HEK293 (cell line): ENCODE results near the gene C4orf50.

Experiments
- CTCF ChIA-PET: fragments of 350-600 bp; formaldehyde crosslinking; extraction: SDS; loops from one replicate; lab custom pipeline; 2021; ENCODE audit warnings: antibody characterized with exemption; lab: Yijun Ruan, JAX
- POLR2A ChIA-PET: fragments of 300-600 bp; formaldehyde crosslinking; extraction: SDS; loops from one replicate; lab custom pipeline; 2020; ENCODE audit warnings: antibody characterized with exemption, inconsistent platforms; lab: Yijun Ruan, JAX
- H3K27ac ChIP-seq: fragments of 200-500 bp; sonication (Bioruptor generic); 2 replicates; pipeline ENCODE4 v1.5.1; 2014; ENCODE audit warnings: low read depth, low read length, control low read depth, inconsistent platforms; ENCODE audit errors: extremely low read depth
- H3K36me3 ChIP-seq, 2 experiments: fragments of 200-500 bp in 1 of 2; sonication (Bioruptor generic) in 1 of 2; 1 replicate in 1 of 2; 2 replicates in 1 of 2; pipeline ENCODE4 v1.5.1; 2014 to 2017; ENCODE audit warnings: inconsistent platforms in 2 of 2, low read length in 2 of 2; ENCODE audit not compliant: control insufficient read depth in 2 of 2, insufficient read depth in 1 of 2
- H3K4me1 ChIP-seq: fragments of 200-500 bp; sonication (Bioruptor generic); 2 replicates; pipeline ENCODE4 v1.5.1; 2014; ENCODE audit warnings: mild to moderate bottlenecking, low read length, inconsistent platforms; ENCODE audit not compliant: control insufficient read depth, insufficient read depth
- H3K4me3 ChIP-seq: 2 replicates; pipeline ENCODE4 v1.5.1; 2011; ENCODE audit warnings: low read depth, mild to moderate bottlenecking, control low read depth, low read length, moderate library complexity
- H3K9me3 ChIP-seq: fragments of 200-500 bp; sonication (Bioruptor generic); 2 replicates; pipeline ENCODE4 v1.5.1; 2014; ENCODE audit warnings: low read depth, low read length, inconsistent platforms; ENCODE audit not compliant: control insufficient read depth, insufficient read depth
- GLIS1 ChIP-seq: fragments of 450-650 bp; formaldehyde crosslinking; IDR thresholded peaks from 2 replicates; pipeline ENCODE4 v1.5.1; 2016; ENCODE audit warnings: missing biosample characterization, missing genetic modification characterization
- GLIS2 ChIP-seq: fragments of 450-650 bp; formaldehyde crosslinking; IDR thresholded peaks from 2 replicates; pipeline ENCODE4 v1.5.1; 2016; ENCODE audit warnings: missing biosample characterization, missing genetic modification characterization
- INSM2 ChIP-seq: fragments of 450-650 bp; formaldehyde crosslinking; IDR thresholded peaks from 2 replicates; pipeline ENCODE4 v1.5.1; 2016; ENCODE audit warnings: missing biosample characterization, missing genetic modification characterization
- KLF9 ChIP-seq: fragments of 450-650 bp; formaldehyde crosslinking; IDR thresholded peaks from 2 replicates; pipeline ENCODE4 v1.5.1; 2016; ENCODE audit warnings: missing biosample characterization, missing genetic modification characterization, low read depth
- PATZ1 ChIP-seq: fragments of 450-650 bp; formaldehyde crosslinking; IDR thresholded peaks from 2 replicates; pipeline ENCODE4 v1.5.1; 2016; ENCODE audit warnings: missing biosample characterization, missing genetic modification characterization
- SP2 ChIP-seq: fragments of 450-650 bp; formaldehyde crosslinking; IDR thresholded peaks from 2 replicates; pipeline ENCODE4 v1.5.1; 2016; ENCODE audit warnings: missing biosample characterization, missing genetic modification characterization
- TCF7L2 ChIP-seq: IDR thresholded peaks from 2 replicates; pipeline ENCODE4 v1.6.1; 2011; ENCODE audit warnings: low read depth, mild to moderate bottlenecking, inconsistent platforms, low read length, moderate library complexity, borderline replicate concordance
- ZBTB11 ChIP-seq: fragments of 450-650 bp; formaldehyde crosslinking; conservative IDR thresholded peaks from 2 replicates; pipeline ENCODE4 v1.5.1; 2016; ENCODE audit warnings: low read depth, missing biosample characterization, missing genetic modification characterization
- ZIC2 ChIP-seq: fragments of 450-650 bp; formaldehyde crosslinking; IDR thresholded peaks from 2 replicates; pipeline ENCODE4 v1.5.1; 2016; ENCODE audit warnings: missing biosample characterization, missing genetic modification characterization
- ZNF138 ChIP-seq: fragments of 450-650 bp; formaldehyde crosslinking; IDR thresholded peaks from 2 replicates; pipeline ENCODE4 v1.5.1; 2016; ENCODE audit warnings: missing biosample characterization, missing genetic modification characterization, borderline replicate concordance
- ZNF140 ChIP-seq: fragments of 450-650 bp; formaldehyde crosslinking; IDR thresholded peaks from 2 replicates; pipeline ENCODE4 v1.5.1; 2016; ENCODE audit warnings: missing biosample characterization, missing genetic modification characterization
- ZNF155 ChIP-seq: fragments of 450-650 bp; formaldehyde crosslinking; IDR thresholded peaks from 2 replicates; pipeline ENCODE4 v1.5.1; 2016; ENCODE audit warnings: missing biosample characterization, missing genetic modification characterization
- ZNF280D ChIP-seq: fragments of 450-650 bp; formaldehyde crosslinking; IDR thresholded peaks from 2 replicates; pipeline ENCODE4 v1.5.1; 2016; ENCODE audit warnings: missing biosample characterization, missing genetic modification characterization
- ZNF335 ChIP-seq: fragments of 450-650 bp; formaldehyde crosslinking; conservative IDR thresholded peaks from 2 replicates; pipeline ENCODE4 v1.5.1; 2016; ENCODE audit warnings: missing biosample characterization, missing genetic modification characterization
- ZNF354C ChIP-seq: fragments of 450-650 bp; formaldehyde crosslinking; IDR thresholded peaks from 2 replicates; pipeline ENCODE4 v1.5.1; 2016; ENCODE audit warnings: missing biosample characterization, missing genetic modification characterization, low read depth, borderline replicate concordance
- ZNF37A ChIP-seq: fragments of 450-650 bp; IDR thresholded peaks from 2 replicates; pipeline ENCODE4 v1.5.1; 2018; ENCODE audit warnings: missing biosample characterization, missing genetic modification characterization
- ZNF394 ChIP-seq: fragments of 450-650 bp; formaldehyde crosslinking; IDR thresholded peaks from 2 replicates; pipeline ENCODE4 v1.5.1; 2016; ENCODE audit warnings: missing biosample characterization, missing genetic modification characterization, mild to moderate bottlenecking, moderate library complexity, borderline replicate concordance
- ZNF433 ChIP-seq: fragments of 450-650 bp; formaldehyde crosslinking; IDR thresholded peaks from 2 replicates; pipeline ENCODE4 v1.5.1; 2016; ENCODE audit warnings: missing biosample characterization, missing genetic modification characterization, low read depth
- ZNF610 ChIP-seq: fragments of 450-650 bp; formaldehyde crosslinking; IDR thresholded peaks from 2 replicates; pipeline ENCODE4 v1.5.1; 2016; ENCODE audit warnings: missing biosample characterization, missing genetic modification characterization, borderline replicate concordance
- ZNF621 ChIP-seq: fragments of 450-650 bp; formaldehyde crosslinking; IDR thresholded peaks from 2 replicates; pipeline ENCODE4 v1.5.1; 2017; ENCODE audit warnings: missing biosample characterization, missing genetic modification characterization
- ZNF639 ChIP-seq: fragments of 450-650 bp; formaldehyde crosslinking; IDR thresholded peaks from 2 replicates; pipeline ENCODE4 v1.5.1; 2016; ENCODE audit warnings: missing biosample characterization, missing genetic modification characterization
- ZSCAN18 ChIP-seq: fragments of 450-650 bp; formaldehyde crosslinking; IDR thresholded peaks from 2 replicates; pipeline ENCODE4 v1.5.1; 2016; ENCODE audit warnings: missing biosample characterization, missing genetic modification characterization

Gene C4orf50

GRCh38 chr4:5887011-5887360 is 131.2 kb downstream of the C4orf50 start:
- Histone ChIP-seq H3K9me3 (no peaks in the 10 kb centered on the region), H3K4me3 (no peak overlapping the region), H3K36me3 (no peaks in the 10 kb centered on the region), H3K27ac (no peak overlapping the region), H3K4me1 (no peaks in the 10 kb centered on the region)
- no peak for TF ChIP-seq ZNF155 (tag by site-specific recombination)
- TF ChIP-seq SP2 (tag by site-specific recombination) = no peak
- TF ChIP-seq ZNF140 (tag by site-specific recombination) = no peak
- TF ChIP-seq ZNF37A = no peak
- TF ChIP-seq ZNF394 (tag by site-specific recombination) = no peak
- TF ChIP-seq ZNF433 = no peak
- no peak for TF ChIP-seq ZNF354C (tag by site-specific recombination)
- no peak for TF ChIP-seq ZBTB11 (tag by site-specific recombination)
- no peak for TF ChIP-seq TCF7L2
- no peak for TF ChIP-seq KLF9 (tag by site-specific recombination)
- POLR2A ChIA-PET = no interaction called here
- CTCF ChIA-PET = interaction anchor here (0.6 kb wide), 1 partner anchor 659 kb away, joined by 4 read pairs; no protein-coding TSS in a partner anchor

GRCh38 chr4:5885733-5886132 is 132.5 kb downstream of the C4orf50 start:
- TF ChIP-seq ZNF138 (no peak), ZNF610 (tag by site-specific recombination) (no peak), GLIS2 (tag by site-specific recombination) (no peak), ZNF335 (no peak), ZNF280D (no peak), INSM2 (no peak), ZNF621 (tag by site-specific recombination) (no peak), ZIC2 (tag by site-specific recombination) (no peak), ZSCAN18 (no peak), PATZ1 (no peak), ZNF639 (tag by site-specific recombination) (no peak), GLIS1 (tag by site-specific recombination) (no peak)
- H3K36me3 ChIP-seq = no peaks in the 10 kb centered on the region
- H3K4me1 ChIP-seq = no peaks in the 10 kb centered on the region
- ChIA-PET CTCF (no interaction called here), POLR2A (no interaction called here)
- H3K4me3 ChIP-seq = no peak overlapping the region
- no peak overlapping the region for H3K27ac ChIP-seq
- no peaks in the 10 kb centered on the region for H3K9me3 ChIP-seq
